Cardiac septum (tissue), 1 donor: ENCODE data around the gene PLSCR1. TPM values are rescaled to one million over a fixed set of nuclear protein-coding genes. Genes with fewer than 3 reads are reported as not detected.

Experiments
- total RNA-seq: library from RNA; stranded (reverse); fragmentation: NEBNext Ultra II Directional; extraction: Animal tissue kit (Norgen Biotek cat#: 25700); gene quantifications from one replicate; pipeline ENCODE4 v1.2.1, GENCODE V29; 2021
- donor health status: DM: no; HTN: no; CAD: no.

PLSCR1 gene
- total RNA-seq, 1 donor from 2014 or later, result 43.5 TPM

Other genes with a start within 250 kb of the PLSCR1 start
- 0.48 TPM for gene PLSCR2, start 75.0 kb downstream of the PLSCR1 start, total RNA-seq
- gene PLSCR5, start 60.7 kb upstream of the PLSCR1 start, total RNA-seq, result not detected